Epithelial cell of alveolus of lung (primary cell): ENCODE data around the gene OR6M1. TPM values are rescaled to one million over a fixed set of nuclear protein-coding genes. Genes with fewer than 3 reads are reported as not detected.

ENCODE experiments used
- total RNA-seq: library from RNA; depleted of rRNA; stranded (reverse); fragments of >200 nt; gene quantifications from 2 replicates; pipeline ENCODE4 v1.2.1, GENCODE V29; 2015

Gene OR6M1
- not detected in 2 replicates for total RNA-seq

GRCh38 chr11:123806249-123806648 is at the start of gene OR6M1:
TSS of gene OR6M1 (minus strand) at chr11:123806349. CDS start at chr11:123806349, 0 bp downstream.

Other genes starting within 250 kb of the OR6M1 start
- 0.13 and 0.16 TPM in 2 replicates for gene SCN3B, start 151.7 kb downstream of the OR6M1 start, total RNA-seq
- gene ZNF202, start 64.7 kb downstream of the OR6M1 start, total RNA-seq, result 2.2 and 6.3 TPM in 2 replicates
- not detected in 2 replicates for gene OR6X1, start 51.8 kb downstream of the OR6M1 start, total RNA-seq
- gene TMEM225, start 79.3 kb upstream of the OR6M1 start, total RNA-seq, result not detected in 2 replicates
- gene OR8D4, start 95.8 kb upstream of the OR6M1 start, total RNA-seq, result not detected in 2 replicates
- not detected in 2 replicates for gene OR4D5, start 133.3 kb upstream of the OR6M1 start, total RNA-seq
- gene OR6T1, start 137.5 kb upstream of the OR6M1 start, total RNA-seq, result not detected in 2 replicates
- not detected in 2 replicates for gene OR10S1, start 171.4 kb upstream of the OR6M1 start, total RNA-seq
- gene OR10G6, start 188.8 kb upstream of the OR6M1 start, total RNA-seq, result not detected in 2 replicates
- gene OR10G4, start 206.6 kb upstream of the OR6M1 start, total RNA-seq, result not detected in 2 replicates
- gene OR10G9, start 216.7 kb upstream of the OR6M1 start, total RNA-seq, result not detected in 2 replicates
- not detected in 2 replicates for gene OR10G8, start 220.4 kb upstream of the OR6M1 start, total RNA-seq
- not detected in 2 replicates for gene OR10G7, start 235.0 kb upstream of the OR6M1 start, total RNA-seq